NCI-H1105 (cell line): ENCODE data around the gene MAGI2.
A peak's percentile ranks its signal among the peaks of the same experiment; 100 is the strongest.

Experiments
- DNase-seq: peaks from one replicate; lab custom pipeline; 2025; lab: John Stamatoyannopoulos, UW

MAGI2 gene

DNA sequence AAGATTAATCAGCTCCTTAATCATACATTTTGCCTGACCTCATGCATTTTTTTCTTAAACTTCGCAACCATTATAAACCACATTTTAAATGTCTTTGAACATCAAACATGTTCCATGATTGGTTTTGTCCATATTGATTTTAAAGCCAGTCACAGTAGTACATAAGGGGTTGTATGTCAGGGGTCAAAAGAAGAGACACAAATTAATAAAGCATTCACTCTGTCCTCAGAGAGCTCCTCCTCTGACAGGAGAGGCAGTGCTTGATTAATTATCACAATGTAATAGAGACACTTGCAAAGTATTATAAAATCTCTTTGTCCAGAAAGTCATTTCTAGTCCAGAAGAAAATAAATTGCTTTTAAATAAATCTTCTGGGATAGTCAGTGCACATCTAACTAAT is 195.5 kb downstream of the MAGI2 start:
- DNase-seq: no peak

DNA sequence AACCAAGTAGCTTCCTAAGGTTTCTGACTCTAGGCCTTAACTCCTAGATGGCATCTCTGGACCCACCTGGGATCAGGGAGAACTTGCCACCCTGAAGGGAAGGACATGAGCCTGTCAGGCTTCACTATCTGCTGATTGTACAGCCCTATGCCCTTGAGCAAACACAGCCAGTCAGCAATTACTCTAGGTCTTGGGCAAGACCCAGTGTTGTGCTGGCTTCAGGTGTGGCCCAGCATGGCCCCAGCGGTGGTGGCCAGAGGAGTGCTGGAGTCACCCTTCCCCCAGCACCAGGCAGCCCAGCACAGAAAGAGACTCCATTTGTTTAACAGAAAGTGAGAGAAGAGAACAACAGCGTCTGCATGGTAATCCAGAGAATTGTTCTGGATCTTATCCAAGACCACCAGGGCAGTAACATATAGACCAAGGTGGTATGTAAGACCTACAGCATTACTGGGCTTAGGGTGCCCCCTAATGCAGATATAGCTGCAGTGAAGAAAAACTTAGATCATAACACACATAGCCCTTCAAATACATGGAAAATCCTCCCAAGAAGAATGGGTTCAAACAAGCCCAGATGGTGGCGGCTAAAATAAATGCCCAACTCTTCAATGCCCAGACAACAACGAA is 207.7 kb downstream of the MAGI2 start:
- no peak for DNase-seq

DNA sequence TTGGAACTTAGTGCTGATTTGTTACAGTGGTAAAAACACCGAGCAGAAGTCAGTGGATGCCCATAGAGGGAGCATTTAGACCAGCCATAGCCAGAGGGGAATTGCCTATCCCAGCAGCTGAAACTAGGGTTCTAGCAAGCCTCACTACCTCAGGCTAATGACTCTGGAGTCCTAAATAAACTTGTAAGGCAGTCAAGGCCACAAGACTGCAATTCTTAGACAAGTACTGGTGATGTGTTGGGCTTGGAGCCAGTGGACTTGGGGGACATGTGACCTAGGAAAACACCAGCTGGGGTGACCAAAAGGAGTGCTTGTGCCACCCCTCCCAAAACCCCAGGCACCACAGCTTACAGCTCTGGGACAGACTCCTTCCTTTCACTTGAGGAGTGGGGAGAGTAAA is 209.0 kb downstream of the MAGI2 start:
- no peak for DNase-seq

DNA sequence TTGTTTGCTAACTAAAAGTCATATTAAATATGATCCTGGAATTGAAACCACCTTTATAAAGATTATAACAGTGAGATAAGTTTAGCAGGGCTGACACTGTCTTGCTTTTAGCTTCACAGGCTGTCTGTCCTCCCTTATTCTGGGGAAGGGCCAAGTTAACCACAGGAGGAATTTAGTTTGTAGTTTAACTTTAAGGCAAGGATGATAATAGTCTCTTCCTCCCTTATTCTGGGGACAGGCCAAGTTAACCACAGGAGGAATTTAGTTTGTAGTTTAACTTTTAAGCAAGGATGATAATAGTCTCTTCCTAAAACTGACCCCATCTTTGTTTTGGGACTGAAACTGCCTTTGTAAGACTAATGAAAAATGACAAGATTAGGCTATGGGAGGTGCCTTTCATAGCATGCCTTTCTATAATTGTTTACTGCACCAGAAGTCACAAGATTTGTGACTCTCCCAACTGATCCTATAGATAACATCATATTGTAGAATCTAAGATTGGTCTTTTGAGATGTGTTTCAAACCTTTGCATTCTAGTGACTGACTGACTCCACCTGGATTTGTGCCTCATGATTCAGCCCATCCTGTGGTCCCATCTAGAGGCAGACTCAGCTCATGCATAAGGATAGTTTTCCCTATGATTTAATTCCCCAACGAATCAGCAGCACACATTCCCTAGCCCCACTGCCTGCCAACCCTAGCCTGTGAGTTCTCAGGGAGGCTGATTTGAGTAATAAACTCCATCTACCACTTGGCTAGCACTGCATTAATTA is 212.0 kb downstream of the MAGI2 start:
- DNase-seq: no peak

DNA sequence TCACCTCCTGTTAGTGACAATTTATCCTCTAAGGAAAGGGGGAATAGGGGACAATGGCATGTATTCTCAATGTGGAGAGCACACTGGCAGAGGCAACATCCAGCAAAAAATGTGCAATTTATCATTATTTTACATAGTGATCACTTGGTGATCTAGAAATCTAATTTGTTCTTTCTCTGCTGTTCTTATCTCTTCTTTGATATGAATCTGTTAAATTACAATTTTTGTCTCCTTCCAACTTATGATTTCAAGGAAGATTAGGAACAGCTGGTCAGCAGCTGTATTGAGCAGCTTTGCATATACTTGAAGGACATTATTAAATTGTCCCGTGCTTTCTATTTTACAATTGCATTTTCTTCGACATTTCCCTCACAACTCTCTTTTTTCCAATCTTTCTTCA is 213.1 kb downstream of the MAGI2 start:
- no peak for DNase-seq

DNA sequence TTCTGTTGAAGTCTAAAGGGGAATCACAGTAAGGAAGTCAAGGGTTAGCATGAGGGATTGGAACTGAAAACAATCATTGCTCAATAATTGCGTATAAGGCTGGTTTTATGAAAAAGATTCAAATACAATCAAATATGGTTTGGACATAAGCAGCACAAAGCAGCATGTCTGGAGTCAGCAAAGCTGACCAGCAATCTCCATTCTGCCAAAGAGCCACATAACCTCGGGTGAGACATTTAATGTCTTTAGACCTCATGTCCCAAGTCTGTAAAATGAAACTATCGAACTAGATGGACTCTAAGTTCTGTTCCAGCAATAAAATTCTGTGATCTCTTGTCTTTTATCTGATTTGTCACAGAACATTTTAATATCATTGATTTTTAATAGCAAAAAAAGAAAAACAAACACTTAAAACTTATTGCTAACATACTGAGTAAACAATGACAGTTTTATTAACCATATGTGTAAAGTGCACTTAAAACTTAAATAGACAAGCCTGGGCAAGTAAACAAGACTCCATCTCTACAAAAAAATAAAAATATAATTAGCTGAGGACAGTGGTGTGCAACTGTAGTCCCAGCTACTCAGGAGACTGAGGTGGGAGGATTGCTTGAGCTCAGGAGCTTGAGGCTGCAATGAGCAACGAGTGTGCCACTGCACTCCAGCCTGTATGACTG is 217.0 kb downstream of the MAGI2 start:
- no peak for DNase-seq

DNA sequence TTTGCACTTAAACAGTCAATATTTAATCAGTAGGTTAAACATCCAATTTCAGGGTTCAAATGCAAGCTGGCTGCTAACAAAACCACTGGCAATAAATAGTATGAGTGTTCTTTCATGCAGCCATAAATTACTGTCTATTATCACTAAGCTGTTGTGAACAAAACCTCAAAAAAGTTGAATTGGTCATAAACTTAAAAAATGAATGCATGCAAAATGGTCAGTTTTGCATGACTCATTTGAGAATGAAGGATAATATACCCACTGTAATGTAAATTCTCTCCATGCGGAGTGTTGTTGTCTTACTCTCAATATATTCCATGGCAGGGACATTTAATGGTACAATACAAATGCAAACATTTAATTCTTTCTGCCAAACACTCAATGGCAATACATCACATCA is 226.4 kb downstream of the MAGI2 start:
- DNase-seq: no peak

DNA sequence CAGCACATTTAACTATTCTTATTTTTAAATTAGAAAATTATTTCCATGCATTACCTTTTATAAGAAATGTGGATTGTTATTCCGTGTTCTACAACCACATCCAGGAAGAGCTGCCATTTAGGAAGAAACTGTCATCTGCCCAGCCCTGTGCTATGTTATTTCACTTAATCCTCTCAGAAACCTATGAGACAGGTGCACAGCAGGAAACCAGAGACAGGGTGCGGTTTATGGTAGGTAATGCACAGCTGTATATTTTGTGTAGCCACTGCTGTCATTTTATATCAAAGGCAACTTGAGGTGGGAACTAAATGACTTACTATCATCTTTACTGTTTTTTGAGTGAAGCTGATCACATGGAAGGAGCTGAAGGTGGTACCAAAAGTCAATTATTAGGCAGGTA is 232.3 kb downstream of the MAGI2 start:
- DNase-seq: no peak

DNA sequence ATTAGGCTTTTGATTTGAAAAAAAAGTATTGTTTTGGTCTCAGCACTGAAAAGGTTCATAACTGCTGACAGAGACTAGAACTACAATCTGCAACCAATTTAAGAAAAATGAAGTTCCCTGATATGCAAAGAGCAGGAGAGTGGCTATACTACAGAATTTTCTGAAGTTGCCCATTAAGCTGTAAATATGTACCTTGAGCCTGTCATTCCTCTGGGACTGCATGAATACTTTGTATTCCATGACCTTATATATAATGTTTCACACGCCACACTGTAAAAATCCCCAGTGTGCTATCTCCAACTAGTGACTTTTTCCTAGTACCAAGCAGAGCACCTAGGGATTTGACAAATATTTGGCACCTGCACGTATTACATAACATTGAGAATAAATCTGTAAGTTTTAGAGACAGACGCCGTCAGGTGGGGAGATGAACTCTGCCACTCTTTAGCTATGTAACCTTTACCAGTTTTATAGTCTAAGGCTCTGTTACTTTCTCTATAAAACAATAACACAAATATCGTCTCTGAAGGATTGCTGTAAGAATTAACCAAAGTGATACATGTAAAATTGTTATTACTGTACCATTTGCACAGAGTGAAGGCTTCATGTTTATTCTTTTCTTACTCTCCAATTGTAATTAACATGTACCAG is 235.4 kb downstream of the MAGI2 start:
- DNase-seq: no peak

DNA sequence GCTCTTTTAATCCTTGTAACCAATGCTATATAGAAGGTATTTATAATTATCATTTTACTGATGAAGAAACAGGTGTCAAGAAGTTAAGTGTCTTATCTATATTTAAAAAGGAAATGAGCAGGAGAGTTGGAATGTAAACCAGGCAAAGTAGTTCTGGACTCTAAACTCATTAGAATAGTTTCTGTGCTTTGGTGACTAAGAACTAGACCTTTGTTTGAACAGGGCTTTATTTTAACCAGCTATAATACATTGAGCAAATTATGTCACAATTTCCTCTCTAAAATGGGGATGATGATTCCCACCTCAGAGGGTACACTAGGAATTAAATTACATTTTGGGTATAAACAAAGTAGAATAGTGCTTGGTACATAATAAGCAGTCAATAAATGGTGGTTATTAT is 236.0 kb downstream of the MAGI2 start:
- DNase-seq: no peak

DNA sequence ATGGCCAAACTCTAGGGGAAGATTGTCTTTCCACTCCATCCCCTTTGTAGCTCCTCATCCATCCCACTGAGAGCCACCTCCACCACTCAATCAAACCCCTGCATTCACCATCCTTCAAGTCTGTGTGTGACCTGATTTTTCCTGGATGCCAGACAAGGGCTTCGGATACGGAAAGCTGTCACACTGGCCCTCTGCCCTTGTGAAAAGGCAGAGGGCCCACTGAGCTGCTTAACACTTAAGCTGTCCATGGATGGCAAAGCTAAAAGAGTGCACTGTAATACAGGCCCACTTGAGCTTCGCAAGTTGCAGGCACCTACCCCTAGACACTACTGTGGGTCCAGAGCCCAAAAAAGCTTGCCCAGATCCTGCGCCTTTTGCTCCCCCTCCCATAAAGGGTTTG is 237.2 kb downstream of the MAGI2 start:
- DNase-seq: no peak

DNA sequence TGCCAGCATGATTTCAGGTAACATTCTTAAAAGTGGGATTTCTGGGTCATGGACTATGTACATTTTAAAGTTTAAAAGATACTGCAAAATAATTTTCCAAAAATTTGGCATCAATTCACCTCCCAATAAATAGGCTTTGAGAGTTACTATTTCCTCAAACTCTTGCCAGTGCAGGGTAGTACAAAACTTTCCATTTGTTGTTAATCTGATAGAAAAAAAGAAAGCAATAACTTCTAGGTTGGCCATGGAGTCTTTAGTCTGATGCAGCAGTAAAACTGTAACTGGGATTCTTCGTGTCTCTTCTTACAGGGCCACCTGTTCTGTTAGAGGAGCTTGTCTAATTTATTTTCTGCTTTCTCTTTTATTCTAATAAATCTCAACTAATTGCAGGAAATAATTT is 241.1 kb downstream of the MAGI2 start:
- no peak for DNase-seq

DNA sequence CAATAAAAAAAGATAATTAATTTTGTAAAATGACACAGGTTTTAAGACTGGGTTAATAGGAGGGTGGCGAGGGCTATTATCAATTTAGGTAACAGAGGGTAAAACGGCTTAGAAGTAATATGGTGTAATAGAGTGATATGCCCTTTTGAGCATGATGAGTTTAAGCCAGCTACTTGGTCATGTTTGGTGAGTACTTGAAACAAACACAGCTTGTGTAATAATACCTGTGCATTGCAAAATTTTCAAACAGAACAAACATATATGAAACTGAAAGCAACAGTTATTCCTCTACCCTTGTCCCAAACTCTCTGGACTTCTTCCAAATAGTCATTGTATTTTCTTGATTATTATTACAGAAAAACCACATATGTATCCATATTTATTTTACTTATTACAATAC is 241.7 kb downstream of the MAGI2 start:
- DNase-seq: no peak

DNA sequence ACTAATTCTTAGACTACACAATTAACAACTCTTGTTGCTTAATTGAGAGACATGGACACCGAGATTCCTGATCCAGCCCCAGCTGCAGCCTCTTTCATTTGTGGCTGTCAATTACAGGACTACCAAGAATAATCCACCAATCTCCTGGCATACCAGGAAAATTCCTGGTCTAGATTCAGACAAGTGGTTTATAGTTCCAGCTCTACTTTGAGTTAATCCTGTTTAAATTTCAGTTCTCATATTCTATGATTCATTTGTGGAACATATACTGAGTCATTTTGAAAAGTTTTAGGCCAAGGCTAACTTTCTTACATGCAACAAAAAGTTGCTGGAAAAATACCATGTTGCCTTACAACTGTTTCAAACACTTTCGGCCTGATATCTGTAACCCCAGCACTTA is 253.5 kb downstream of the MAGI2 start:
- DNase-seq: no peak

DNA sequence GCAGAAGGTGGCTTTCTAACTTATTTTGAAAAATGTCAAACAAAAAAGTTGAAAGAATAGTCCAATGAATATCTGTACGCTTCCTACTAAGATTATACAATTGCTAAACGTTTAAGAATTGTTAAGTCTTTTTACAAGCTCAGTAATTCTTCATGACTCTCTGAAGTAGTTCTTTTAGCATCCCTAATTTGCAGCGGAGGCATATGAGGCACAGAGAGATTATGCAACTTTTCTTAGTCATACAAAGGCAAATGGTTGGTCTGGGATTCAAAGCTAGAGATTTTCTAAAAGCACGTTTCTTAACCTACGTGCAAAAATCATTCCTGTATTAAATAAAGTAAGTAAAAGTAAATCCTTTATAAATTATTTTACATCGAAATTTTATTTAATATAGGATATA is 254.2 kb downstream of the MAGI2 start:
- no peak for DNase-seq

DNA sequence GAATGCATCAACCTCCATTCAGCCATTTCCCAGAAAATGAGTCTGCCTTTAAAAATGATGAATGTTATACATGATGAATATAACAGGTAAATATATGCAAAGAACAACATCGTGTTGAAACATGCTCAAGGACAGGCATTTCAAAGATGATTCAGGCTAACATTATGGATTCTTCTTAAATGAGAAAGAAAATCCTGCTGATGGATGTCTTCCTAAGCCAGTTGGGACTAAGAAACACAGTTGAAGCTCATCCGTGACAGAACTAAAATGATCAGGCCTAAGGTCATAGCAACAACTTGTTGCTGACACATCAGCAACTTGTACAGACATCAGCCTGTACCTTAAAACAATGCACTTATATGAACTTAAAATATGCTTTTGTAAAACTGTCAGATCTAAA is 267.9 kb downstream of the MAGI2 start:
- DNase-seq: no peak

DNA sequence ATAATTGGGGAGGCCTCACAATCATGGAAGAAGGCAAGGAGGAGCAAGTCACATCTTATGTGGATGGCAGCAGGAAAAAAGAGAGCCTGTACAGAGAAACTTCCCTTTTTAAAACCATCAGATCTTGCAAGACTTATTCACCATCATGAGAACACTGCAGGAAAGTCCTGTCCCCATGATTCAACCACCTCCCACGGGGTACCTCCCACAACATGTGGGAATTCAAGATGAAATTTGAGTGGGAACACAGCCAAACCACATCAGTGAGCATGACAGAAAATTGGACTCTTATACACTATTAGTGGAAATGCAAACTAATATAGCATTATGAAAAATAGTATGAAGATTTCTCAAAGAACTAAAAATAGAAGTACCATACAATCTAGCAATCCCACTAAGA is 271.2 kb downstream of the MAGI2 start:
- DNase-seq: no peak

DNA sequence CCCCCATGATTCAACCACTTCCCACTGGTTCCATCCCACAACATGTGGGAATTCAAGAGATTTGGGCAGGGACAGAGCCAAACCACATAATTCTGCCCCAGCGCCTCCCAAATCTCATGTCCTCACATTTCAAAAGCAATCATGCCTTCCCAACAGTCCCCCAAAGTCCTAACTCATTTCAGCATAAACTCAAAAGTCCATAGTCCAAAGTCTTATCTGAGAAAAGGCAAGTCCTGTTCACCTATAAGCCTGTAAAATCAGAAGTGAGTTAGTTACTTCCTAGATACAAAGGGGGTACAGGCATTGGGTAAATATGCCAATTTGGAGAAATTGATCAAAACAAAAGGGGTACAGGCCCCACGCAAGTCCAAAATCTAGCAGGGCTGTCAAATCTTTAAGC is 272.9 kb downstream of the MAGI2 start:
- no peak for DNase-seq

DNA sequence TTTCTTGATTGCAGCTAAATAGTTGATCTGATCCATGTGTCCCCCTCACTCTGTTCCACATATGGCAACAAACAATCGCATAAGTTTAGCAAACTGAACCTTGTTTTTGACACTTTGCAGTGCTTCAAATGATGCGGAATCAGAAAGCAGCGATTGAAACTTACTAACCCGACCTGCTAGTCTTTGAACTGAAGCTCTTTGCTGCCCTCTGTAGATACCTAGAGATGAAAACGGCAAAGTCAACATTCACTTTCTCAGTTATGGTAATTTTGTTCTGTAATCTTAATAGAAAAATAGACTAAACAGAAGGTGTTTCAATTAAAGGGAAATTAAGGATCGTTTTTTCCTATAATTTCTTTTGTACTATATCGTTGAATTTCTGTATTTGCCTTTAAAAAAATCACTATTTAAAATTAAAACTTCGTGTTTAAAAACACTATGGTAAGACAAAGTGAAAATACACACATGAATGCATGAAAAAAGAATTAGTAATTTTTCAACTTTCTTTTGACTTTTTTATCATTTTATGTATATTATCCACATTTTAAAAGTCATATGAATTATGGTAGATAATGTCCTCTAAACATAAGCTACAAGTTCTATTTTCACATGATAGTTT is 276.5 kb downstream of the MAGI2 start:
- peak; percentile 30 for DNase-seq

DNA sequence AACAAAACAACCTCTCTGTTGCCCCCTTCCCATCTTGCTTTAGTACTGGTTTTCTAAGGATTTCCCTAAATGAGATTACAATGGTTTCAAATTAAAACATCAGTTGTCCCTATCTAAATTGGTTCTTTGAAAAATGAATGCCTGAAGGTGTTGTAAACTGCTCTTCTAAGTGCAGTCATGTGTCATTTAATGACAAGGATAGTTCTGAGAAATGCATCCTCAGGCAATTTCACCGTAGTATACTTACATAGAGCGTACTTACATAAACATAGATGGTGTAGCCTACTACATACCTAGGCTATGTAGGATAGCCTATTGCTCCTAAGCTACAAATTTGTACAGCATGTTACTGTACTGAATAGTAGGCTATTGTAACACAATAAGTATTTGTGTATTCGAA is 278.1 kb downstream of the MAGI2 start:
- no peak for DNase-seq

DNA sequence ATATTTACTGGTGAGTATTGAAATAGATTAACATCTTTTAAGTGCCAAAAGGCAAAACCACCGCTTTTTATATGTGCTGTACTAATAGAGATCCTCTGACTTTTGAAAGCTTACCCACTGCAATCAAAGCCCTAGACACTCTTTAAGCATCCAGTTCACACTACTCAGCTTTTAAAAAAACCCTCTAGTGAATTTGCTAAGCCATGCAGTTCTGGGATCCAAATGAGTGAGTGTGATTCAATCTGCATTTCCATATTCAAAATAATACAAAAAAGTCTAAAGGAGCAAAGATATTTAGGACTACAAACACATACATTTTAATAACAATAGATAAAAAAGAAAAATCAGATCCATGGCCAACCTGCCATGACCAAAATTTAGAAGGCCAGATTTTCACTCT is 288.2 kb downstream of the MAGI2 start:
- DNase-seq: no peak

DNA sequence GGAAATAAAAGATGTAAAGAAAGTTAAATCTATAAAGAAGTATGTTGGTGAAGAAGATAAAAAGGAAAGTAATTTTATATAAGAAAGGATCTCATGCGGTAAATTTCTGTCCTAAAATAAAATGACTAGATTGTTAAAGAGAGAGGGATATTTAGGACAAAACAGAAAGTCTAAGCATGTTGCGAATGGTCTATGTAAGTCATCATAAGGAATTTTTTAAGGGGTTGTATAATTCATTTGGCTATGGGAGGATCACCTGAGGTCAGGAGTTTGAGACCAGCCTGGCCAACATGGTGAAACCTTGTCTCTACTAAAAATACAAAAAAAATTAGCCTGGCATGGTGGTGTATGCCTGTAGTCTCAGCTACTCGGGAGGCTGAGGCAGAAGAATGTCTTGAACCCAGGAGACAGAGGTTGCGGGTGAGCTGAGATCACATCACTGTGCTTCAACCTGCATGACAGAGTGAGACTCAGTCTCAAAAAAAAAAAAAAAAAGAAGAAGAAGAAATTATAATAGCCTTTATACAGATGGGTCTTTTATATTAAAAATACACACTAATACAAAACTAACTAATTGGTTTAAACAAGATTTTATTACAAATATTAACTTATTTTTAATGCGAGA is 294.3 kb downstream of the MAGI2 start:
- no peak for DNase-seq
